Measurements from ENCODE around the gene MAGI2. TPM values are rescaled to one million over a fixed set of nuclear protein-coding genes. Genes with fewer than 3 reads are reported as not detected.

The MAGI2 gene
- total RNA-seq, 4 donors from 2014 or later, result 0.98 to 4.8 (median 2.5) TPM

DNA sequence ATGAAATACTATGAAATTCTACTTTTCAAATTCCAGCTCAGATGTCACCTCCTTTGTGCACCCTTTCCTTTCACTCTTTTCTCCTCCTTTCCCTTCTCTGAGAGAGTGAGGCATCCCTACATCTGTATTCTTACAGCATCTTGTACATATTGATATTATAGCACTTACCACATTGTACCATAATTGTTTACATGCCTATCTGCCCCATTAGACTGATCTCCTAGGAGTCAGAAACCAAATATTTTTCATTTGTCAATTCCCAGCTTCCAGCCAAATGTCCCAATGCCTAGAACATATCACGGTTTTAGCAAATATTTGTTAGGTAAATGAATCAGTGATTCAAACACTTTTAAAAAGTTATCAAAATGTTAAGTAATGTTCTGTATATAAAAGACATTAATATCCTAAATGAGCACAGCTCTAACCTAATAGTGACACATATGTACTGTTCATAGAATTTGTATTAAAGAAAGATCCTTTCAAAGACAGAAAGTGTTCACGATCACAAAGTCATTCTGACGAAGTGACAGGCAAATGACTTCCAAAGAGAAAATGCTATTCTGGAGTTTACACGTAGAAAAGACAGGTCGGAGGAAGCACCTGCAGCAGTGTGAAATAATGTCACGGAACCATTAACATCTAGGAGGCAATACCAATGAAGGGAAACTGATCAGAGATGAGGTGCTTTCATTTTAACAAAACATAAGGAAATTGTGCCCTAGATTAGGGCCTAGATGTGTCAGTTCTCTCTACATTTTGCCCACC, 774.2 kb downstream of the MAGI2 start:
- 76% methylated on average over 6 of the region's 6 CpGs for WGBS
- Histone ChIP-seq H3K4me3 (no peak overlapping the region), H3K9me3 (no peaks in the 10 kb centered on the region), H3K4me1 (no peaks in the 10 kb centered on the region), H3K27me3 (no peaks in the 10 kb centered on the region), H3K36me3 (no peaks in the 10 kb centered on the region), H3K27ac (no peak overlapping the region)
- no peak for DNase-seq (ENCODE audit: low spot score in 2 of 2)
- TF ChIP-seq EP300 (IDR thresholded peaks at IDR 0.05) (no peak), POLR2AphosphoS5 (IDR thresholded peaks at IDR 0.05) (no peak), POLR2A (IDR thresholded peaks at IDR 0.05) (no peak)
- TF ChIP-seq, protein P1, sequence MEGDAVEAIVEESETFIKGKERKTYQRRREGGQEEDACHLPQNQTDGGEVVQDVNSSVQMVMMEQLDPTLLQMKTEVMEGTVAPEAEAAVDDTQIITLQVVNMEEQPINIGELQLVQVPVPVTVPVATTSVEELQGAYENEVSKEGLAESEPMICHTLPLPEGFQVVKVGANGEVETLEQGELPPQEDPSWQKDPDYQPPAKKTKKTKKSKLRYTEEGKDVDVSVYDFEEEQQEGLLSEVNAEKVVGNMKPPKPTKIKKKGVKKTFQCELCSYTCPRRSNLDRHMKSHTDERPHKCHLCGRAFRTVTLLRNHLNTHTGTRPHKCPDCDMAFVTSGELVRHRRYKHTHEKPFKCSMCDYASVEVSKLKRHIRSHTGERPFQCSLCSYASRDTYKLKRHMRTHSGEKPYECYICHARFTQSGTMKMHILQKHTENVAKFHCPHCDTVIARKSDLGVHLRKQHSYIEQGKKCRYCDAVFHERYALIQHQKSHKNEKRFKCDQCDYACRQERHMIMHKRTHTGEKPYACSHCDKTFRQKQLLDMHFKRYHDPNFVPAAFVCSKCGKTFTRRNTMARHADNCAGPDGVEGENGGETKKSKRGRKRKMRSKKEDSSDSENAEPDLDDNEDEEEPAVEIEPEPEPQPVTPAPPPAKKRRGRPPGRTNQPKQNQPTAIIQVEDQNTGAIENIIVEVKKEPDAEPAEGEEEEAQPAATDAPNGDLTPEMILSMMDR (IDR thresholded peaks at IDR 0.05), result no peak

DNA sequence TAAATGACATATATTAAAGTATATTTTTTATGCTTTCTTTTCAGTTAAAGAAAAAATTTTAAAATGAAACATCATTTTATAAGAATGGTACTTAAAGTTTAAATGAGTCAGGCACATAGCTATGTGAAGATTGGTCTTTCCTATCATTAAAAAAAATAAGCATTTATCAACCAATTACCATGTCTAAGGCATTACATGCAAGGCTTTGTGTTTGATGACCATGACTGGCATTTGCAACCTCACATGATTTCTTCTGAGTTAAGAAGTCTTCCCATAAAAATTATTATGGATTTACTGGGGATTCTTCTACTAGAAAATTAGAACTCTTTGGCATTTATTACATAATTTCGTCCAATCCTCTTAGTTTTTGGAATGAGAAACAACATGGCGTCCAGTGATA, 776.1 kb downstream of the MAGI2 start:
- no peak overlapping the region for H3K4me3 ChIP-seq
- no peak for DNase-seq (ENCODE audit: low spot score in 2 of 2)
- WGBS, result 83% methylated on average over 2 of the region's 2 CpGs
- H3K9me3 ChIP-seq, result no peaks in the 10 kb centered on the region
- no peak overlapping the region for H3K27ac ChIP-seq
- TF ChIP-seq, protein P1 (IDR thresholded peaks at IDR 0.05), result no peak
- TF ChIP-seq POLR2AphosphoS5 (IDR thresholded peaks at IDR 0.05) (no peak), POLR2A (IDR thresholded peaks at IDR 0.05) (no peak), EP300 (IDR thresholded peaks at IDR 0.05) (no peak)
- H3K27me3 ChIP-seq, result no peaks in the 10 kb centered on the region
- H3K36me3 ChIP-seq, result no peaks in the 10 kb centered on the region
- no peaks in the 10 kb centered on the region for H3K4me1 ChIP-seq

DNA sequence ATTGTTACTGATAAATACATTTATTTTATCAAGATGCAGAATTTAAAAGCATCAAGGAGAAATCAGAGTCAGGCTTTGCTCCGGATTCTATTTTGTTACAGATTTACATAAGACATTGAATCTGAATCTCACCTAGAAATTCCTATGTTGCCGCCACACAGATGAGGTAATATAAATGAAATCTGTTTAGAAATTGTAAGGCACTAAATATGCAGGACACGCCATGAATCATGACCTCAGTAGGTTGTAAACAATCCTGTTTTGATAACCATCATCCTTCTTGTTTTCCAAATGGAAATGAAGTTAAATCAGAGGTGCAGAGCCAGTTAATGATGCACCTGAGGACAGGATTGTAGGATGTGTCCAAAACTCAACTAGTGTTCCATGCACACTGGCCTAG, 778.0 kb downstream of the MAGI2 start:
- Histone ChIP-seq H3K27me3 (no peaks in the 10 kb centered on the region), H3K9me3 (no peaks in the 10 kb centered on the region), H3K27ac (no peak overlapping the region), H3K4me3 (no peak overlapping the region), H3K36me3 (no peaks in the 10 kb centered on the region), H3K4me1 (no peaks in the 10 kb centered on the region)
- WGBS, result 80% methylated on average over 3 of the region's 3 CpGs
- TF ChIP-seq POLR2AphosphoS5 (IDR thresholded peaks at IDR 0.05), result no peak
- no peak for TF ChIP-seq POLR2A (IDR thresholded peaks at IDR 0.05)
- DNase-seq (ENCODE audit: low spot score in 2 of 2), result no peak

DNA sequence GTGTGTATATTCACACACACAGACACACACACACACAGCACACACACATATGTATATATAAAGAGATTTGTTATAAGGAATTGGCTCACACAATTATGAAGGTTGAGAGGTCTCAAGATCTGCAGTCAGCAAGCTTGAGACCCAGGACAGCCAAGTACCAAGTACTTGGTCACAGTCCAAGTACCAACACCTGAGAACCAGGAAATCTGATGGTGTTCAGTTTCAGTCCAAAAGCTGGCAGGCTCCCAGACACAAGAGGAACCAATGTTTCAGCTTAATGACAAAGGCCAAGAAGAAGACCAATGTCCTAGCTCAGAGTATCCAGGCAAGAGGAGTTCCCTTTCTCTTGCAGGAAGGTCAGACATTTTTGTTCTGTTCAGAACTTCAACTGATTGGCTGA, 780.2 kb downstream of the MAGI2 start:
- Histone ChIP-seq H3K36me3 (no peaks in the 10 kb centered on the region), H3K4me1 (no peaks in the 10 kb centered on the region), H3K9me3 (no peaks in the 10 kb centered on the region), H3K27me3 (no peaks in the 10 kb centered on the region), H3K27ac (no peak overlapping the region), H3K4me3 (no peak overlapping the region)
- no peak for TF ChIP-seq POLR2A (IDR thresholded peaks at IDR 0.05)
- TF ChIP-seq EP300 (IDR thresholded peaks at IDR 0.05), result no peak
- TF ChIP-seq, protein P1 (IDR thresholded peaks at IDR 0.05), result no peak
- no peak for TF ChIP-seq POLR2AphosphoS5 (IDR thresholded peaks at IDR 0.05)
- DNase-seq (ENCODE audit: low spot score in 2 of 2), result no peak

DNA sequence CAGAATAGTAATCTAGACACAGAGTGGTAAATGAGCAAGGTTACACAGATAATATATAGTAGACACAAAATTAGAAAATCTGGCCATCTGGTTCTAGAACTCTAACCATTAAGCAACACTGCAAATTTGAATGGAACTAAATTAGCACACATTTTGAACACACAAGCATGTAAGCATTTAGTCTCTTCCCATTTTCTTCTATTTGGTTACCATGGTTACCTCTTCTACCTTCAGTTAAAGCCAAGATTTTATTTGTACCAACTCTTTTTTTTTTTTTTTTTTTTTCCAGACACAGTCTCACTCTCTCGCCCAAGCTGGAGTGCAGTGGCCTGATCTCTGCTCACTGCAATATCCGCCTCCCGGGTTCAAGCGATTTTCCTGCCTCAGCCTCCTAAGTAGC, 790.5 kb downstream of the MAGI2 start:
- 76% methylated on average over 4 of the region's 4 CpGs for WGBS
- Histone ChIP-seq H3K4me3 (no peak overlapping the region), H3K36me3 (no peaks in the 10 kb centered on the region), H3K27ac (no peak overlapping the region), H3K27me3 (no peaks in the 10 kb centered on the region), H3K4me1 (no peaks in the 10 kb centered on the region), H3K9me3 (no peaks in the 10 kb centered on the region)
- no peak for DNase-seq (ENCODE audit: low spot score in 2 of 2)
- TF ChIP-seq, protein P1 (IDR thresholded peaks at IDR 0.05), result no peak
- TF ChIP-seq POLR2A (IDR thresholded peaks at IDR 0.05) (no peak), POLR2AphosphoS5 (IDR thresholded peaks at IDR 0.05) (no peak), EP300 (IDR thresholded peaks at IDR 0.05) (no peak)

Data from suprapubic skin (tissue), 4 donors.